GM12878 (cell line): ENCODE measurements around the gene KRTAP3-2. TPM values are rescaled to one million over a fixed set of nuclear protein-coding genes. Genes with fewer than 3 reads are reported as not detected.

Experiments used
- ATAC-seq: fragments of 200-7000 bp; cut with Tn5 transposase; 3 replicates; pipeline ENCODE4 v1.9.1; 2020; ENCODE audit warnings: mild to moderate bottlenecking, moderate library complexity
- BruUV-seq: library from RNA; stranded (reverse); fragments of 400-500 nt; replicated peaks from 2 replicates; lab custom pipeline; 2021; lab: Mats Ljungman, UMichigan
- CTCF ChIA-PET: fragments of 300-600 bp; sonication (Branson Sonifier 250); formaldehyde crosslinking; extraction: SDS; loops from one replicate; lab custom pipeline; 2021; ENCODE audit warnings: inconsistent platforms; lab: Yijun Ruan, JAX
- POLR2A ChIA-PET: fragments of 350-600 bp; formaldehyde crosslinking; extraction: SDS; loops from one replicate; lab custom pipeline; 2021; ENCODE audit warnings: inconsistent platforms; lab: Charles Lee
- RAD21 ChIA-PET: fragments of 300-600 bp; sonication (Branson Sonifier 250); formaldehyde crosslinking; loops from one replicate; lab custom pipeline; 2023; ENCODE audit warnings: antibody characterized with exemption; ENCODE audit not compliant: unreplicated experiment; lab: Charles Lee
- SMC1A ChIA-PET: fragments of 300-600 bp; sonication (Branson Sonifier 250); formaldehyde crosslinking; loops from one replicate; lab custom pipeline; 2023; ENCODE audit not compliant: unreplicated experiment, uncharacterized antibody; lab: Charles Lee
- DNase-seq: peaks from one replicate; pipeline ENCODE4 v3.0.0-alpha.2; 2011; ENCODE audit warnings: low read depth, low spot score
- FAIRE-seq: peaks from 3 replicates; lab custom pipeline; 2011; peaks lifted over from hg19 to GRCh38; lab: Jason Lieb, UNC
- H2AFZ ChIP-seq: 2 replicates; pipeline ENCODE4 v1.6.0; 2011; ENCODE audit warnings: low read depth, low read length, control low read depth; ENCODE audit not compliant: control insufficient read depth
- H3K27ac ChIP-seq: 2 replicates; pipeline ENCODE4 v1.5.1; 2011; ENCODE audit warnings: control low read depth; ENCODE audit not compliant: control insufficient read depth, insufficient read depth
- H3K27me3 ChIP-seq, 2 experiments: replicated peaks in 1 of 2; 2 replicates each; pipeline versions ENCODE4 v1.6.0 to v1.6.1; 2011; ENCODE audit warnings: low read length in 1 of 2; ENCODE audit not compliant: control insufficient read depth in 2 of 2, insufficient read depth in 2 of 2
- H3K36me3 ChIP-seq, 2 experiments: 2 replicates each; pipeline ENCODE4 v1.5.1; 2011; ENCODE audit warnings: low read length in 1 of 2; ENCODE audit not compliant: control insufficient read depth in 2 of 2, insufficient read depth in 2 of 2
- H3K4me1 ChIP-seq: 2 replicates; pipeline ENCODE4 v1.6.1; 2011; ENCODE audit warnings: mild to moderate bottlenecking, low read length, moderate library complexity, mixed read lengths; ENCODE audit not compliant: control insufficient read depth, insufficient read depth
- H3K4me2 ChIP-seq: 2 replicates; pipeline ENCODE4 v1.6.0; 2011; ENCODE audit warnings: control low read depth; ENCODE audit not compliant: control insufficient read depth, insufficient read depth
- H3K4me3 ChIP-seq: fragments of 200-600 bp; sonication (generic); 2 replicates; pipeline ENCODE4 v1.5.1; 2016
- H3K79me2 ChIP-seq: 2 replicates; pipeline ENCODE4 v1.6.0; 2011; ENCODE audit warnings: low read length; ENCODE audit not compliant: control insufficient read depth, insufficient read depth
- H3K9ac ChIP-seq: 2 replicates; pipeline ENCODE4 v1.8.0; 2011; ENCODE audit warnings: low read length, control low read depth, mixed read lengths; ENCODE audit not compliant: control insufficient read depth, insufficient read depth
- H3K9me3 ChIP-seq: replicated peaks from 3 replicates; pipeline ENCODE4 v1.5.1; 2011; ENCODE audit warnings: mild to moderate bottlenecking, low read length; ENCODE audit not compliant: control insufficient read depth, insufficient read depth
- H4K20me1 ChIP-seq: 2 replicates; pipeline ENCODE4 v1.6.0; 2011; ENCODE audit not compliant: control insufficient read depth, insufficient read depth
- BCLAF1 ChIP-seq: fragments of 450-650 bp; IDR thresholded peaks from 2 replicates; pipeline ENCODE4 v1.6.1; 2017; ENCODE audit warnings: antibody characterized with exemption, mild to moderate bottlenecking, moderate library complexity
- CEBPB ChIP-seq, 2 experiments: fragments of 150-350 bp in 1 of 2; IDR thresholded peaks; 2 replicates each; pipeline ENCODE4 v1.6.1; 2012 to 2014; ENCODE audit warnings: low read depth in 2 of 2, low read length in 2 of 2, borderline replicate concordance in 1 of 2, inconsistent platforms in 1 of 2
- HDAC2 ChIP-seq: fragments of 200-600 bp; sonication (generic); IDR thresholded peaks from 2 replicates; pipeline ENCODE4 v1.6.1; 2017
- MTA3 ChIP-seq: IDR thresholded peaks from 2 replicates; pipeline ENCODE4 v1.6.1; 2012; ENCODE audit warnings: low read length, inconsistent platforms, borderline replicate concordance
- NBN ChIP-seq: fragments of 450-650 bp; IDR thresholded peaks from 2 replicates; pipeline ENCODE4 v1.6.1; 2016
- REST ChIP-seq: IDR thresholded peaks from 2 replicates; pipeline ENCODE4 v1.6.1; 2012; ENCODE audit warnings: mild to moderate bottlenecking, low read depth, low read length
- SIN3A ChIP-seq: IDR thresholded peaks from 2 replicates; pipeline ENCODE4 v1.6.1; 2012; ENCODE audit warnings: low read depth, low read length, improper control_type of control experiment
- SMARCA5 ChIP-seq: fragments of 450-650 bp; IDR thresholded peaks from 2 replicates; pipeline ENCODE4 v1.6.1; 2017; ENCODE audit warnings: mild to moderate bottlenecking
- SP1 ChIP-seq: IDR thresholded peaks from one replicate; pipeline ENCODE4 v1.6.1; 2011; ENCODE audit warnings: low read depth, low read length
- TCF7 ChIP-seq: IDR thresholded peaks from 2 replicates; pipeline ENCODE4 v1.6.1; 2014; ENCODE audit warnings: antibody characterized with exemption, borderline replicate concordance
- USF2 ChIP-seq: IDR thresholded peaks from 2 replicates; pipeline ENCODE4 v1.6.1; 2011; ENCODE audit warnings: low read depth, low read length, improper control_type of control experiment, borderline replicate concordance
- ZNF622 ChIP-seq: fragments of 450-650 bp; IDR thresholded peaks from 2 replicates; pipeline ENCODE4 v1.6.1; 2017; ENCODE audit warnings: mild to moderate bottlenecking, inconsistent platforms
- WGBS: methylation state at CpG from one replicate; pipeline ENCODE4 v1.1.6; 2016; ENCODE audit warnings: low lambda C conversion rate; ENCODE audit not compliant: insufficient replicate concordance, insufficient coverage; ENCODE audit errors: missing lambda C conversion rate; 5-methylcytosine and 5-hydroxymethylcytosine counted together
- in situ Hi-C: fragments of 300-500 bp; cut with MboI; formaldehyde crosslinking; loops from 9 replicates; pipeline ENCODE4 v1.14.3; 2018; ENCODE audit warnings: mixed read lengths
- intact Hi-C: fragments of 100-400 bp; cut with micrococcal nuclease; formaldehyde crosslinking; loops from one replicate; pipeline ENCODE4 v1.14.2; 2022; ENCODE audit not compliant: unreplicated experiment
- polyA plus RNA-seq, 11 experiments: library from polyadenylated mRNA; depleted of rRNA in 4 of 11; unstranded in 6 of 11; stranded (reverse) in 5 of 11; fragments of >200 nt; fragmentation: Nextera tagmentation in 4 of 11; fragmentation: Illumina TruSeq in 1 of 11; extraction: Ambion mirVana in 4 of 11; extraction: Trizol in 1 of 11; gene quantifications; 1 replicate in 1 of 11; 2 replicates in 10 of 11; pipeline versions ENCODE4 v1.2.1 to v1.2.3, GENCODE V29; 2011 to 2016; ENCODE audit warnings: inconsistent platforms in 2 of 11, missing spikeins in 2 of 11, low read depth in 1 of 11
- total RNA-seq, 4 experiments: library from RNA; depleted of rRNA in 3 of 4; stranded (reverse); fragments of >200 nt in 3 of 4; fragmentation: Illumina TruSeq in 1 of 4; extraction: Trizol in 1 of 4; gene quantifications; 2 replicates each; pipeline versions ENCODE4 v1.2.1 to v1.2.3, GENCODE V29; 2013 to 2021

The KRTAP3-2 gene
- total and polyA plus RNA-seq, 10 of the 15 experiments (the other 5 are each of a cell fraction or from before 2014, with no cell fraction given) = not detected

- no peaks in the 10 kb centered on the region for H3K4me1 ChIP-seq
- TF ChIP-seq REST (no peak), SIN3A (no peak), SP1 (no peak), HDAC2 (no peak), ZNF622 (no peak), BCLAF1 (no peak), CEBPB (IDR thresholded peaks at IDR 0.05; ENCODE audit: borderline replicate concordance in 1 of 2, low read depth in 2 of 2, low read length in 2 of 2) (no peak), NBN (no peak), MTA3 (no peak), USF2 (no peak), TCF7 (no peak), SMARCA5 (no peak)
- TF ChIP-seq, all 136 proteins: peak for 0
- intact Hi-C loops (no loop called here), in situ Hi-C loops (no loop called here)
- POLR2A ChIA-PET = no interaction called here
- Histone ChIP-seq H3K36me3 (no peaks in the 10 kb centered on the region), H3K27ac (no peak overlapping the region), H2AFZ (no peak overlapping the region), H3K4me3 (no peak overlapping the region), H3K9me3 (no peaks in the 10 kb centered on the region), H3K4me2 (no peak overlapping the region), H3K79me2 (no peaks in the 10 kb centered on the region), H3K27me3 (peaks cover 0 to 3% of the 10 kb centered on the region in 2 experiments; a peak in 2 of 4 replicates), H4K20me1 (no peaks in the 10 kb centered on the region), H3K9ac (no peak overlapping the region)
- BruUV-seq = no TSS peak
- 33% methylated on average over 6 of the region's 6 CpGs for WGBS
- no peak for ATAC-seq
- DNase-seq = no peak
- SMC1A ChIA-PET = no interaction called here
- FAIRE-seq = no peak
- CTCF ChIA-PET = no interaction called here
- RAD21 ChIA-PET = no interaction called here
Observed at GRCh38 chr17:41012326-41013120, 12.8 kb upstream of the KRTAP3-2 start.
